ENCODE measurements around the gene RBFOX2.
A peak's percentile ranks its signal among the peaks of the same experiment; 100 is the strongest.

RBFOX2 gene

GRCh38 chr22:35961480-35962295, 66.9 kb downstream of the RBFOX2 start:
- no peak for TF ChIP-seq CTCF (conservative IDR thresholded peaks at IDR 0.05; ENCODE audit: control insufficient read depth, insufficient read depth, low read depth, low read length)
- DNase-seq (ENCODE audit: low read depth): peak; percentile 76
- no peak overlapping the region for H3K4me3 ChIP-seq (ENCODE audit: control insufficient read depth, low read depth, low read length)

GRCh38 chr22:35960854-35961253, 67.8 kb downstream of the RBFOX2 start:
- DNase-seq (ENCODE audit: low read depth): no peak
- no peak for TF ChIP-seq CTCF (conservative IDR thresholded peaks at IDR 0.05; ENCODE audit: control insufficient read depth, insufficient read depth, low read depth, low read length)
- H3K4me3 ChIP-seq (ENCODE audit: control insufficient read depth, low read depth, low read length): no peak overlapping the region

- no peak for TF ChIP-seq CTCF (conservative IDR thresholded peaks at IDR 0.05; ENCODE audit: control insufficient read depth, insufficient read depth, low read depth, low read length)
- H3K4me3 ChIP-seq (ENCODE audit: control insufficient read depth, low read depth, low read length): no peak overlapping the region
- no peak for DNase-seq (ENCODE audit: low read depth)
Observed at GRCh38 chr22:35959121-35959800, 69.4 kb downstream of the RBFOX2 start.

GRCh38 chr22:35958334-35958733, 70.3 kb downstream of the RBFOX2 start:
- DNase-seq (ENCODE audit: low read depth): no peak
- H3K4me3 ChIP-seq (ENCODE audit: control insufficient read depth, low read depth, low read length): no peak overlapping the region
- TF ChIP-seq CTCF (conservative IDR thresholded peaks at IDR 0.05; ENCODE audit: control insufficient read depth, insufficient read depth, low read depth, low read length): no peak

- TF ChIP-seq CTCF (conservative IDR thresholded peaks at IDR 0.05; ENCODE audit: control insufficient read depth, insufficient read depth, low read depth, low read length): no peak
- no peak overlapping the region for H3K4me3 ChIP-seq (ENCODE audit: control insufficient read depth, low read depth, low read length)
- DNase-seq (ENCODE audit: low read depth): peak; percentile 57
Observed at GRCh38 chr22:35957589-35957988, 71.0 kb downstream of the RBFOX2 start.

GRCh38 chr22:35956850-35957249, 71.8 kb downstream of the RBFOX2 start:
- no peak for TF ChIP-seq CTCF (conservative IDR thresholded peaks at IDR 0.05; ENCODE audit: control insufficient read depth, insufficient read depth, low read depth, low read length)
- DNase-seq (ENCODE audit: low read depth): no peak
- no peak overlapping the region for H3K4me3 ChIP-seq (ENCODE audit: control insufficient read depth, low read depth, low read length)
